ENCODE data around the gene FAM110A.
"Not testable (repeated sequence)": the region's sequence is repeated elsewhere in the genome, so short reads cannot be mapped to it uniquely, and the experiment has no call there.

Gene FAM110A

GRCh38 chr20:823574-823902, 10.0 kb upstream of the FAM110A start:
- DNase-seq (ENCODE audit: low read depth) = no peak

DNA sequence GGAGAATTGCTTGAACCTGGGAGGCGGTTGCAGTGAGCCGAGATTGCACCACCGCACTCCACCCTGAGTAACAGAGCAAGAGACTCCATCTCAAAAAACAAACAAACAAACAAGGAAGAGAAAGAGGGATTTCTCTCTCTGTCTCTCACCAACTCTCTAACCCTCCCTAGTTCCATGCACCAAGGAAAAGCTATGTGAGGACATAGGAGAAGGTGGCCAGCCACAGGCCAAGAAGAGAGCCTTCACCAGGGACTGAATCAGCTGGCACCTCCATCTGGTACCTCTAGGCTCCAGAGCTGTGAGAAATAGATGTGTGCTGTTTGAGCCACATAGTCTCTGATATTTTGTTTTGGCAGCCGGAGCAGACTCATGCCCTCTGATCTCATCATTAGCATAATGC, 9.0 kb upstream of the FAM110A start:
- no peak for DNase-seq (ENCODE audit: low read depth)

DNA sequence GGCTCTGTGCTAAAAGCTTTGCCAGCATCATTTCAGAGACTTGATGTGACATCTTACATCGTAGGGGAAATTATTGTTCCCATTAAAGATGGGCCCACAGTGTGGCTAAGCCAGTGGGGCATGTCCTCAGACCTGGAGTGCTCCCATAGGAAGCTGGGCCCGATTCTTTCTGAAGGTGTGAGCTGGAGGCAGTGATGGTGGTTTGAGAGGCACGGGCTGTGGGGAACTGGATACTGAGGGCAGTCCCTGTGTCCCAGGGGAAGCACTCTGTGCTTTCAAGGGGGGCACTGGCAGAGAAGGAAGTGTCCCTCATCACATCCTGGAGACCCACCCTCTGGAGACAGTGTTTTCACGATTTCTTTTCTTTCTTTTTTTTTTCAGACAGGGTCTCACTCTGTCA, 8.6 kb upstream of the FAM110A start:
- DNase-seq (ENCODE audit: low read depth) = no peak

DNA sequence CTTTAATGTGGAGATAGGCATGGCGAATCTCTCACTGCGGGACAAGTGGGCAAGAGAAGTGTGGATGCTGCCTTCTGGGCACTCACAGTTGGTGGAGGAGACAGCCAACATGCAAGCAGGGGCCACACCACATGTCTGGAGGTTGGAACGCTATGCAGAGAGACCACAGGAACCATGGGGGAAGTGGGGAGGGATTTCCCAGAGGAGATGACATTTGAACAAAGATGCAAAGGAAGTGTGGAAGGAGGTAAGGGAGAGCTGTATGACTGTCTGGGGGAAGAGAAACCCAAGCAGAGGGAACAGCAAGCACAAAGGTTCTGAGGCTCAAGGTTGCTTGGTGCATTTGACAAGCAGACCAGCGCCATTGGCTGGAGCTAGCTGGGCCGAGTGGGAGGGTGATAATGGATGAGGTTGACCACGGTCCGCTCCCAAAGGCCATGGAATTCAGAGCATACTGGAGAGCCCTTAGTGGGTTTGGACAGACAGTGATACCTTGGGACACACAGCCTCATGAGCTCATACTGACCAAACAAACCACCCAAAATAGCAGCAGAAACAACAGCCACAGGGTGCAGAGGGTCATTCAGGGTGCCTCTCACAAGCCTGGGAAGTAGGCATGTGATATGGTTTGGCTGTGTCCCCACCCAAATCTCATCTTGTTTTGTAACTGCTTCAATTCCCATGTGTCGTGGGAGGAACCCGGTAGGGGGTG, 7.6 kb upstream of the FAM110A start:
- DNase-seq (ENCODE audit: low read depth) = no peak

- no peak for DNase-seq (ENCODE audit: low read depth)
These were observed 6.7 kb upstream of the FAM110A start for GRCh38 chr20:826695-827323.

DNA sequence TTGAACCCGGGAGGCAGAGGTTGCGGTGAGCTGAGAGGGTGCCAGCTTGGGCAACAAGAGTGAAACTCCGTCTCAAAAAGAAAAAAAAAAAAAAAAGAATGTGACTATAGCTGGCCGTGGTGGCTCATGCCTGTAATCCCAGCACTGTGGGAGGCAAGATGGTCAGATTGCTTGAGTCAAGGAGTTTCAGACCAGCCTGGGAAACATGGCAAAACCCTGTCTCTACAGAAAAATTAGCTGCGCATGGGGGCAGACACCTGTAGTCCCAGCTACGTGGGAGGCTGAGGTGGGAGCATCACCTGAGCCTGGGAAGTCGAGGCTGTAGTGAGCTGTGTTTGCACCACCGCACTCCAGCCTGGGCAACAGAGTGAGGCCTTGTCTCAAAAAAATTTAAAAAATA, 5.5 kb upstream of the FAM110A start:
- DNase-seq (ENCODE audit: low read depth) = not testable (repeated sequence)

DNA sequence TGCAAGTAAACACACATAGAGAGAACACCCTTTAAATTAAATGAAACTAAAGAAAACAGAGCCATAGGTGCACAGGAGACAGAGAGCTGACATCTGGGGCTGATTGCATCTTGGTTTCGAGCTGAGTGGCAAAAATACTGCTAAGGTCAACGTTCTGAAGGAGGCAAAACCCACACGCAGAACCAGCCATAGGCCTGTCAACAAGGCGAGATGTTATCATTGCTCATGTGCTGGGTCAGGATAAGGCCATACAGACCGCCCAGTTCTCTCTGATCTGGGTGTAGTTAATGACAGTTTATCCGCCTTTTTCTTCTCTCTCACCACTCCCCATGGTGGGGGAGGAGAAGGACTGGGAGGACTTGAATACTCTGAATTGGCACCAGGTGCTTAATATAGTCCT, 4.5 kb upstream of the FAM110A start:
- DNase-seq (ENCODE audit: low read depth) = no peak

- DNase-seq (ENCODE audit: low read depth) = no peak
These were observed 4.0 kb upstream of the FAM110A start for GRCh38 chr20:829551-829950.

DNA sequence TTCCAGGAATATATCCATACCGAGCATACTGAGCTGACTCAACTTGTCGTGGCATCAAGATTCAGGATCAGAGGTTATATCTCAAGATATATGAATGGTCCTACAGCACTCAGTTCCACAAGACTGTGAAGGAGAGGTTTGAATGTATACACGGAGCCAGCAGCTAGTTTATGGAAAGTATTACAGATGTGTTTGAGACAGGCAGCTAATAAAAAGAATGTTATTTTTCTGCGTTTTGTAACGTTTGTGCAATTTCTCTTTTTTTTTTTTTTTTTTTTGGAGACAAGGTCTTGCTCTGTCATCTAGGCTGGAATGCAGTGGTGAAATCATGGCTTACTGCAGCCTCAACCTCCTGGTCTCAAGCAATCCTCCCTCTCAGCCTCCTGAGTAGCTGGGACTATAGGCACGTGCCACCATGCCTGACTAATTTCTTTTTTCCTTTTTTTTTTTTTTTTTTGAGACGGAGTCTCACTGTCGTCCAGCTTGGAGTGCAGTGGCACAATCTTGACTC, 3.4 kb upstream of the FAM110A start:
- DNase-seq (ENCODE audit: low read depth) = no peak

- no peak for DNase-seq (ENCODE audit: low read depth)
These were observed 2.3 kb upstream of the FAM110A start for GRCh38 chr20:831251-831650.

DNA sequence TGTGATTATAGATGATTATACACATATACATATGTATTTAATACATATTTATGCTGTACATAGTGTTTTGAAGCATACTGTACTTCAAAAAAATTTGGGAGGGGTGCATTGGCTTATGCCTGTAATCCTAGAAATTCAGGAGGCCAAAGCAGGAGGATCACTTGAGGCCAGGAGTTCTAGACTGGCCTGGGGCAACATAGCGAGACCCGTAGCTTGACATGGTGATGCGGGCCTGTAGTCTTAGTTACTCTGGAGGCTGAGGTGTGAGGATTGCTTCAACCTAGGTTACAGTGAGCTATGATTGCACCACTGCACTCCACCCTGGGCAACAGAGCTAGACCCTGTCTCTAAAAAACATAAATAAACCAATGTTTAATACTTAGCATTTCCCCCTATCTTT, 1.6 kb upstream of the FAM110A start:
- DNase-seq (ENCODE audit: low read depth) = no peak

GRCh38 chr20:833121-833449, 430 bp upstream of the FAM110A start:
- DNase-seq (ENCODE audit: low read depth) = no peak

- DNase-seq (ENCODE audit: low read depth) = no peak
These were observed 734 bp downstream of the FAM110A start for GRCh38 chr20:834151-834746.

GRCh38 chr20:835608-836045, 2.1 kb downstream of the FAM110A start:
- no peak for DNase-seq (ENCODE audit: low read depth)

- DNase-seq (ENCODE audit: low read depth) = no peak
These were observed 2.7 kb downstream of the FAM110A start for GRCh38 chr20:836190-836589.

DNA sequence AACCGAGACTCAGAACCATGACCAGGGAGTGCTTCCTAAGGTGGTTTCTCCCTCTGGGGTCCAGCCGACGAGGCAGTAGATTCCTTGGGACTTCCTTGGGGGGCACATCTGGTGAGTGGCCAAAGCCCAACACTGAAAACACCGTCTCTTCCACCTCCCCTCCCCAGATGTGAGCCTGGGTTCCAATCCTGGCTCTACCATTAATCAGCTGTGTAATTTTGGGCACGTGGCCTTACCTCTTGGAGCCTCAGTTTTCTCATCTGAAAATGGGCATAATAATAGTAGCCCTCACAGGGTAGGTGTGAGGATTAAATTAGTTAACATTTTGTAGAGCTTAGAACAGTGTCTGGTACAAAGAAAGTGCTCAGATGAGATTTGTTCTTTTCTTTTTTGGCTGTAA, 5.5 kb downstream of the FAM110A start:
- DNase-seq (ENCODE audit: low read depth) = no peak

DNA sequence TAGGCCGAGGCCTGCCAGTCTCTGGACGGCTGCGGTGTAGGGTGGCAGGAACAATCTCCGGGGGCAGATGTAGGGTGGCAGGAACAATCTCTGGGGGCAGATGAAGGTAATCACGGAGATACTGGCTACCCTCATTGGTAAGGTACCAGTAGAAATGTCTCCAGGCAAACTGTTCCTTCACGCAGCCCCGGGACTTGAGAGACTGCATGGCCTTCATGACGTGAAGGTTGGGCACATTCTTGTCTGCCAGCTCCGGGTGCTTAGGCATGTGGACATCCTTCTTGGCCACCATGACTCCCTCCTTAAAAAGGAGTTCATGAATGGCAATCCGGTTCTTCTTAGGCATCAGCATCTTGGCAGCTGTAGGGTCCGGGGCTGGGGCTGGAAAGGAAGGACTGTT, 6.1 kb downstream of the FAM110A start:
- DNase-seq (ENCODE audit: low read depth) = no peak

DNA sequence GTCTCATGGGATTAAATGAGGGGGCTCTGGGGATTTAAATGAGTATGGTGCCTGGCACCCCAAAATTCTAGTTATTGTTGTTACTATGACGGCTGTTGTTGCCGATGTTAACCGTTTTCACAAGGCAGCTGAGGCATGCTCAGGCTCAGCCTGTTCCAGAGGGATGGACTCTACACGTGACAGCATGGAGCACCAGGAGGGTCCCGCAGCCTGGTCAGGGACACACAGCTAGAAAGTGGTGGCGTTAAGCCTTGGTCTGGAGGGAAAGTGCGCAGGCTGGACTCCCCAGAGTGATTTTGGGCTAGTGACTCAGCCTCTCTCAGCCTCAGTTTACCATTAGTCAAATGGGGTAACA, 7.0 kb downstream of the FAM110A start:
- no peak for DNase-seq (ENCODE audit: low read depth)

DNA sequence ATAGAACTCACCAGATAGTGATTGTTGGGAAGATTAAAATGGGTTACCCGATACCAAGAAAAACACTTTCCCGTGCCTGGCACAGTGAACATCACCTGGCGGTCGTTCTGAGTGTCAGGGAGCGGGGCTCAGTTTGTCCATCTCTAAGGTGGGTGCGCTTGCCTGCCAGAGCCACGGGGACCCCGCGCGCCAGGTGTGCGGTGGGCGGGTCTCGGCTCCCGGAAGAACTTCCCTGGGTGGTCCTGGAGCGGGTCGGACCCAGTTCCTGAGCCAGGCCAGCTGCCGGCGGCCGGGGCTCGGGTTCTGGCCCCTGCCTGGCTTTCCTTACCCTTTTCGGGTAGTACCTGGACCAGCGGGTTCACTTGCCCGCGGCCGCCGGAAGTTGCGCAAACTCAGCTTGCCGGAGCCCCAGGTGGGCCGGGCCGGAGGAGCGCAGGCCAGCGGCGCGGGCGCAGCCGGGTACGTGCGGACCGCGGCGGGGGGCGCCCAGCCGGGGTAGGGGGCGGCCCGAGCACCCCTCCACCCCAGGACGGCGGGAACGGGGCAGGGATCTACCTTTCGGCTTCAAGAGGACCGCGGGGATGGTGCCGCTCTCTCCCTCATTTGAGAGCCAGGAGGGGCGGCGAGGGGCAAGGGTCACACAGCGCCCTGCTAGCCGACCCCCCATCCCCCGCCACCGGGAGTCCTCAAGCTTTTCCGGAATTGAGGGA, 7.5 kb downstream of the FAM110A start:
- no peak for DNase-seq (ENCODE audit: low read depth)

DNA sequence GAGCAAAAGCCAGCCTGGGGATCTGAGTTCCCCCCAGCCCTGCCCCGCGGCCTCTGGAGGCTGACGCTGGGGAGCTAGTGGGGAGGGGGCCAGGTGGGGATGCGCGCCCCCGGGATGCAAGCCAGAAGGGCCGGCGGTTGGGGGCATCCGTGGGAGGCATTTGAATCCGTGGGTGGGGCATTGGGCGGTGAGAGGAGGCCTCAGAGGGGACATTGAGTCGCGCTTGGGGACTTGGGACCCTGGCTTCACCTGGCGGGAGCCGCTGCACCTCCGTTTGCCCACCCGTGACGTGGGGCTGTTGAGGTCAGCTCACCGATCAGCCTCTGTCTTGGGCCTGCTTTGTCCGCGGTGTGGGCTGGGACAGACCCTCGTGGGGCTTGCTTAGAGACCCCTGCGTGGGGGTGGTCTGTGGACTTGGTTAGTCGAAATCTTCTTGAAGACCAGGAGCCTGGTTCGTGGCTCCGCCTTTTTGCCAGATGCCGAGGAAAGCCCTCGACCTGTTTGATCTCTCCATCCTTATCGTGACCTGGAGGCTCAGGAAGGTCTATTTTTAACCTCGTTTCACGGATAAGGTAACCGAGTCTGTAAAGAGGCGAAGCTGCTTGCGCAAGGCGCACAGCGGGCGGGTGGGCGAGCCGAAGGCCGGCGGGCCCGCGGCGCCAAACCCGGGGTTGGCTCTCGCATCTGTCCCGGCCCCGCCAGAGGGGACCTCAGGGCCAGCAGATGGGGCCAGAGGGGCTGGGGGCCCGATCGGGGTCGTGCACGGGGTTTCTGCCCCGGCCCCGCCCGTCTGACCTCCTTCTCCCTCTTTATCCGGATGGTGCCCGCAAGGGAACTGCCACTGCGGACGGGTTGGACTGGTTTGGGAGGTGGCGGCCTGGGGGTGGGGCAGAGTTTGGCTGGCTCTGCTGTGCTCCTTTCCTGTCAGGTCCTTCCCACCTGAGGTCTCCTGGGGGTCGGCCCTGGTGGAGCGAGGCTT, 8.3 kb downstream of the FAM110A start:
- no peak for DNase-seq (ENCODE audit: low read depth)

- DNase-seq (ENCODE audit: low read depth) = no peak
These were observed 9.0 kb downstream of the FAM110A start for GRCh38 chr20:842547-842940.

GRCh38 chr20:843912-844311, 10.4 kb downstream of the FAM110A start:
- no peak for DNase-seq (ENCODE audit: low read depth)

All from non-pigmented ciliary epithelial cell (primary cell).